AG09319 (cell line): Measurements from ENCODE around the gene SIRPB2.

Source experiments
- DNase-seq: peaks from one replicate; pipeline ENCODE4 v3.0.0-alpha.2; 2010; ENCODE audit warnings: low read depth; ENCODE audit errors: extremely low read depth
- CTCF ChIP-seq: IDR thresholded peaks from 2 replicates; pipeline ENCODE4 v1.5.1; 2011; ENCODE audit warnings: low read depth, mild to moderate bottlenecking, inconsistent platforms, low read length, moderate library complexity

SIRPB2 gene

GRCh38 chr20:1457992-1458391 is 33.2 kb downstream of the SIRPB2 start:
- DNase-seq = no peak
- TF ChIP-seq CTCF = no peak

GRCh38 chr20:1456300-1456699 is 34.9 kb downstream of the SIRPB2 start:
- TF ChIP-seq CTCF = no peak
- DNase-seq = no peak

- no peak for TF ChIP-seq CTCF
- no peak for DNase-seq
Measured at GRCh38 chr20:1450926-1451491, 40.2 kb downstream of the SIRPB2 start.

- TF ChIP-seq CTCF = no peak
- DNase-seq = no peak
Measured at GRCh38 chr20:1449370-1449769, 41.9 kb downstream of the SIRPB2 start.

- no peak for DNase-seq
- TF ChIP-seq CTCF = no peak
Measured at GRCh38 chr20:1448081-1448620, 43.1 kb downstream of the SIRPB2 start.

GRCh38 chr20:1446536-1446935 is 44.7 kb downstream of the SIRPB2 start:
- no peak for TF ChIP-seq CTCF
- DNase-seq = no peak

GRCh38 chr20:1443085-1443484 is 48.1 kb downstream of the SIRPB2 start:
- TF ChIP-seq CTCF = no peak
- no peak for DNase-seq
